Measurements from ENCODE around the gene PDE6G.
"Not testable (repeated sequence)": the region's sequence is repeated elsewhere in the genome, so short reads cannot be mapped to it uniquely, and the experiment has no call there.

PDE6G gene

DNA sequence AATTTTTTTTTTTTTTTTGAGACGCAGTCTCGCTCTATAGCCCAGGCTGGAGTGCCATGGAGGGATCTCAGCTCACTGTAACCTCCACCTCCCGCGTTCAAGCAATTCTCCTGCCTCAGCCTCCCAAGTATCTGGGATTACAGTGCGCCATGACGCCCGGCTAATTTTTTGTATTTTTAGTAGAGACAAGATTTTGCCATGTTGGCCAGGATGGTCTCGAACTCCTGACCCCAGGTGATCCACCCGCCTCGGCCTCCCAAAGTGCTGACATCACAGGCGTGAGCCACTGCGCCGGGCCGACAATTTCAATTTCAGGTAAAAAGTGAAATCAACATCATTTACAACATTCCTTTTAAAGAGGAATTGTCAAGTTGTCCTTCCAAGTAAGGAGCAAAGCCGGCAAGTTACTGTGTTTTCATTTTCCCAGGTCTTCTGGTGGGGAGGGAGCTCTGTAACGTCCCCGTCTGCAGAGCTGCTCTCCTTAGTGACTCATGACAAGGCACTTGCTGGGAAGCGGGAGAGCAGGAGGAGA is 20.3 kb downstream of the PDE6G start:
- DNase-seq = no peak

DNA sequence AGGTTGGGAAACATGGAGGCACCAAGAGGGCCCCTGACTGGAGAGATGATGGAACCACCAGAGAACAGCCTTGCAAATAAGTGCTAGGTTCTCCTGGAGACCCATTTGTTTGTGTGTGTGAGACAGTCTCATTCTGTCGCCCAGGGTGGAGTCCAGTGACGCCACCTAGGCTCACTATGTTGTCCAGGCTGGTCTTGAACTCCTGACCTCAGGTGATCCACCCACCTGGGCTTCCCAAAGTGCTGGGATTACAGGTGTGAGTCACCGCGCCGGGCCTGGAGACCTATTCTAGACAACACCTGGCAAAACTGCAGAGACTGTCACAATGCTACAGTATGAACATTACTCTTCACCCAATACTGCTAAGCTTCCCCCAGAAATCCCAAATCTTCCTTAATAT is 20.9 kb downstream of the PDE6G start:
- DNase-seq = no peak

DNA sequence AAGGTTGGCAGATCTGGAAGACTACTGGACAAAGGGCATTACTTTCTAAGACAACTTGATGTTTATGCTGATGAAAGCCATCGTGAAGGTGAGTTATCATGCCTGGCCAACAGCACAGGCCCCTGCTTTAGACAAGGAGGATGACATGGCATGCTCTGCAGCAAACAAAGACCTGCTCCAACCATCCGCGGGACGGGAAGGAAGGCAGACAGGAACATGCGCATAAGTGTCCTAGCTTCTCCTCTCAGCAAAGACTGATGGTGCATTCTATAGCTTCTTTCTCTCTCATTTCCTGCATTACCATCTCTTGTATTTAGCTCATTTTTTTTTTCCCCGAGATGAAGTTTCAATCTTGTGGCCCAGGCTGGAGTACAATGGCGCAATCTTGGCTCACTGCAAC is 24.9 kb downstream of the PDE6G start:
- no peak for DNase-seq

DNA sequence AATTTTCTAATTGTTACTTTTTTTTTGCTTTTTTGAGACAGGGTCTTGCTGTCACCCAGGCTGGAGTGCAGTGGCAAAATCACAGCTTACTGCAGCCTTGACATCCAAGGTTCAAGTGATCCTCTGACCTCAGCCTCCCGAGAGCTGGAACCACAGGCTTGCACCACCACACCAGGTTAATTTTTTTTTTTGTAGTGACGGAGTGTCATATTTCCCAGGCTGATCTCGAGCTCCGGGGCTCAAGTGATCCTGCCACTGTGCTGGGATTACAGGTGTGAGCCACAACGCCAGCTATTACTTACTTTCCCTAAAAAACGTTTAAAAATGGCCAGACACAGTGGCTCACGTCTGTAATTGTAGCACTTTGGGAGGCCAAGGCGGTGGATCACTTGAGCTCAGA is 26.1 kb downstream of the PDE6G start:
- no peak for DNase-seq

DNA sequence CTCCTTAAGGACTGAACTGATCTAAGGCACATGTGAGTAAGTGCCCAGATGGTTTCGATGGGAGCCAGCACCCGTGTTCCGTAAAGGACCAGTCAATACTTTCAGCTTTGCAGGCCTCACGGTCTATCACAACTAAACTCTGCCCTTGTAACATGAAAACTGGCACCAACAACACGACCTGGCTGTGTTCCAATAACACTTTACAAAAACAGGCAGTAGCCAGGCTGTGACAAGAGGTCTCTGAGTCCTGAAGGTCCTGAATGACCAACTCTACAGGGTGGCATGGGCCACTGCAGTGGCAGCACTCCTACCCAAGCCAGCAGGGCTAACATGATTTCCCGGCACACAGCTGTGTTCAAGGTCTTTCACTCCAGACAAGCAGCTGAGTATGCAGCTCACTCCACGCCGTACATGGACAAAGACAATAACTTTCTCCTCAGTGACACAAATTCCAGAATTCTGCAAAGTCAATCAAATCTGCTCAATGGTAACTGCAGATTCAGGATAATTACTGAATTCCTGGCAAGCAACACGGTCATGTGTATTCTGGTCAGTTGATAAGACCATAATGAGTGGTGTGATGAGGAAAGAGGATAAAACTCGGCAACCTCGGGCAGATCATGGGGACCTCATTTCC is 34.7 kb downstream of the PDE6G start:
- peak in 2 of 56 donors; percentile 17 to 38 for DNase-seq

DNA sequence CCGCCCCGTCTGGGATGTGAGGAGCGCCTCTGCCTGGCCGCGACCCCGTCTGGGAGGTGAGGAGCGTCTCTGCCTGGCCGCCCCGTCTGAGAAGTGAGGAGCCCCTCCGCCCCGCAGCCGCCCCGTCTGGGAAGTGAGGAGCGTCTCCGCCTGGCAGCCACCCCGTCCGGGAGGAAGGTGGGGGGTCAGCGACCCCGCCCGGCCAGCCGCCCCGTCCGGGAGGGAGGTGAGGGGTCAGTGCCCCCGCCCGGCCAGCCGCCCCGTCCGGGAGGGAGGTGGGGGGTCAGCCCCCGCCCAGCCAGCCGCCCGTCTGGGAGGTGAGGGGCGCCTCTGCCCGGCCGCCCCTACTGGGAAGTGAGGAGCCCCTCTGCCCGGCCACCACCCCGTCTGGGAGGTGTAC is 38.0 kb downstream of the PDE6G start:
- not testable (repeated sequence) for DNase-seq

DNA sequence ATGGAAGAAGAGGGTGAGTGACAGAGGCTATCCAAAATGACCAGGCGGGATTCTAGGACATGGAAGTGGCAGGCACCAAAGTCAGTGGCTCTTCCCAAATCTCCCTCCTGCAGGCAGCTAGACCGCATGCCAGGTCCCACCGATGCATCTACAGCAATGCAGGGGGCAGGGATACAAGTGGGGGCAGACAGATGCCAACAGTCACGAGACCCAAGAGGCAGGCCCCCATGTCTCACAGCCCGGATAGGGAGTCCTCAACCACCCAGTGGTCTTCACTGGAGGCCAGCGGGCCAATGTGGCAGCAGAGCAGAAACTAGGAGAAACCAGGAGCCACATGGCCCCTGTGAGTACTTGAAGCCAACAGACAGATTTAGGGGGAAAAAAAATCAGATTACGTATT is 39.5 kb downstream of the PDE6G start:
- no peak for DNase-seq

DNA sequence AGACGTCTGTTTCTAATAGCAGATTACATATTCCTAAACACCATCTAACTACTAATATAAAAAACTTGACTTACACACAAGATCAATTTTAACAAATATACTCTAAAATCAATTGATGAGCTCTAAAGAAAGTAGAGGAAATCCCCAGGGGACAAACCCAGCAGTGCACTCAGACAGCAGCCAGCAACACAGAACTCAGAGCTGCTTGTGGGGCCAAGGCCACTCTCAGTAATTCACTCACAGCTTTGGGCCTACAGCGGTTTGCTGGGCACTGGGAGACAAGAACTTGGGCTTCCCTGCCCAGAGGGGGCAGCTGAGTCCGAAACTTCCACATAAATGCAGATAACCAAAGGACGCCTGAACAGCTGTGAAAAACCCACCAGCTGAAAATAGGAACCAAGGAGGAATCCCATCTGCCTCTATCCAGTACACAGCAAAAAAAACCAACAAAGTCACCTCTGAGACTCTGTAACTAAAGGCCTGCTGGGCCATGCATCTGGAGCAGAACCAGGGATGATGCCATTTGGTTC is 40.9 kb downstream of the PDE6G start:
- no peak for DNase-seq

DNA sequence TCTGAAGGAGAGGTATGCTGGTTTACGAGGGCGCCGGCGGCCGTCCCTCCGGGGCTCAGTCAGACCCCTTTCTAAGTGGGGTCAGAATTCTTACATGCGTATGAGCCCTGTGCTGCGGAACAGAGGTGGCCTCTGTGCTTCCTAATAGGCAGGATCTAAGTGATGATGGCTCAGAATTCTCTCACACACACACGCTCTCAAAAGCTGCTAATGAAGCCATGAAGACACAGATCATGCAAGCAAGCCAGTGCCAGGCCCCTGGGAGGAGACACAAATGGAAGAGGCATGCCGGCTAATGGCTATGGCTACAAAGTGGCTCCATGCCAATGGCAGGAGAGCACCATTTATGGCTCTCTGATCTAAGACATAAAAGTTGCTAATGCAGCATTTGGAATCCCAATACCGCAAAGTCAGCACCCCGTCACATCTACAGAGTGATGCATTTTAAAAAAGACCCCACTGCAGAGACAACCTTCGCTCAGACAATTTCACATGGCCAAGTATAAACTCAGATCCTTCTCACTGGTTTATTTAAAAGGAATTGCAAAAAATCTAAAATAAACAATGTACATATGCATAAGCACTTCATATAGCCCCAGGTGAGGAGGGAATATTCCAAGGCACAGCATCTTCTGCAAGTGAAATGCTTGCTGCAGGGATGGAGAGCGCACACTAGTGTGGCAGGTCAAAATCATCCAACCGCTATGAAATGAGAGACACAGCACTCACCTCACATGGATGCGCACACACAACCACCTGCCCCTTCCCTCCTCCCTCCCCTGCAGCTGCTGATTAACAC is 44.0 kb downstream of the PDE6G start:
- no peak for DNase-seq

DNA sequence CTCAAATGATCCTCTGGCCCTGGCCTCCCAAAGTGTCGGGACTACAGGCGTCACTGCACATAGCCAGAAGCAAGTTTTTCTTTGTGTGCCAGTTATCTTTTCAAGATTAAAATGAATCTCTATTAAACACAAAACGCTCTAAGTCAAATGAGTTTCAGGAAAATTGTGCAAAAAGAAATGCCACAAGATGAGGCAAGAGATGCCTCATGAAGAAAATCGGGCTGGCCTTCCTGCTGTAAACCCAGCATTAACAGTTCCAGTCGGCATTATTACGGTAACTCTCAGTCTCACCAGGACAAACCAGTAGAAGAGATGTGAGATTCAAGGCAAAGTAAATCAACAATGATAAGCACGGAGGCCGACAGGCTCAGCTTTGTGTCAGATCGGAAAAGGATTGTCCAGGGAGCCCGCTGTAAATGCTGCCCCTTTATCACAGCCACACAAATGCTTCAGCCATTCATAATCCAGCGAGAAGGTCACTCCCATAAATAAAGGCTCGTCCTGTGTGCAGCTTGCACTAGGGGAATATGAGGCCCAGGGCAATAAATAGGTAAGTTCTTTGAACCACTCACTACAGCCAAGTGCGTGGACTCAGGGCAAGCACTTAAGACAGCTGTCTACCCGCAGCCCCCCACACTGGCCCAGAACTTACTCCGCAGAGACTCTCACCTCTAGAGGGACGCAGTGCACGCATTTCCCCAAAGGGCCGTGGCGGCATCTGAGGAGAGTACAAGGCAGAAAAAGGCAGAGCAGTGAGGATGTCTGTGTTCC is 46.6 kb downstream of the PDE6G start:
- DNase-seq = no peak

DNA sequence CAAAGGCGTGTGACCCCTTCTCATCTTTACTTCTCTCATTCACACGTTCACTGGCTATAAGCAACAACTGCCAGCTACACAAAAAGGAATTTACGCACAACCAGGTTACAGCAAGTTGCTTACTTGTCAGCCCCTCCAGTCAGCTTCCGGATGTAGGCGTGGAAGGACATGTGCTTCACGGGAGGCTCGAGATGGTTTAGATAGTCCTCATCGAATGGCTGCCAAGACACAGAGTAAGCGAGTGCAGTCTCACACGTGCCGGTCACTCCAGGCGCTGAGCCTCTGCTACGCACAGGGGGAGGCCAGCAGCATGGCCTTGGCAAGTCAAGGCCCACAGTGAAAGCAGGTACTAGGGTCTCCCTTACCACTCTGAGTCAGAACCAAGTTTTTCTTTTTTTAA is 47.7 kb downstream of the PDE6G start:
- DNase-seq = no peak

DNA sequence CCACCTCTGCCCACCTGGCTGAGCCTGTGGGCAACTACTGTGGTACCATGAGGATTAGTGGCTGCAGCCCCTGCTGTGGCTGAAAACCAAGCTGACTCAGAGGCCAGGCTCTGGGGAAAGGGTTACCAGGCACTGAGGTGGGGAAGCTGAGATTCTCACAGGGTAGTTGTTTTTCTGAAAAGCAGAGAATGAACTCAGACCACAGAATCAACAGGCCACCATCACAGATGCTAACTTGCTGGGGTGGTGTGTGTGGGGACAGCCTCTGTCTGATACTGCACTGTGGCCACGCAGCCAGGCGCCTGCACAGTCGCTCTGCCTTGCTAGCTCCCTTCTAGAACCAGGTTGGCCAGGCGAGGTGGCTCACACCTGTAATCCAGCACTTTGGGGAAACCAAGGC is 48.3 kb downstream of the PDE6G start:
- DNase-seq = no peak

DNA sequence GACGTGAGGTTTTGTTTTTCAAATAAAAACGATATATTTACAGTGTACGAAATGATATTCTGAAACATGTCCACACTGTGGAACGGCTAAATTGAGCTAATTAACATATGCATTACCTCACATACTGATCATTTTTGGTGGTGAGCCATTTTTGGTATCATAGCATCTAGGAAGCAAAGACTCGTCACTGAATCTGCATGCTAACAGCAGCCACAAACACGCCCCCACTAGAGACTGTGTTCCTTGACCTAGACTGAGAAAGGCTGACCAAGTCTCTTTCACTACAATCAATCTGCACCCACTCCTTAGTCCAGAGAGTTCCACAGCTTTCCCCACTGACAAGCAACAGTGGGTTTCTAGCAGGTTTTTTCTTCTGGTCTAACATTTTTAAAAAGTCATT is 48.9 kb downstream of the PDE6G start:
- DNase-seq = no peak

DNA sequence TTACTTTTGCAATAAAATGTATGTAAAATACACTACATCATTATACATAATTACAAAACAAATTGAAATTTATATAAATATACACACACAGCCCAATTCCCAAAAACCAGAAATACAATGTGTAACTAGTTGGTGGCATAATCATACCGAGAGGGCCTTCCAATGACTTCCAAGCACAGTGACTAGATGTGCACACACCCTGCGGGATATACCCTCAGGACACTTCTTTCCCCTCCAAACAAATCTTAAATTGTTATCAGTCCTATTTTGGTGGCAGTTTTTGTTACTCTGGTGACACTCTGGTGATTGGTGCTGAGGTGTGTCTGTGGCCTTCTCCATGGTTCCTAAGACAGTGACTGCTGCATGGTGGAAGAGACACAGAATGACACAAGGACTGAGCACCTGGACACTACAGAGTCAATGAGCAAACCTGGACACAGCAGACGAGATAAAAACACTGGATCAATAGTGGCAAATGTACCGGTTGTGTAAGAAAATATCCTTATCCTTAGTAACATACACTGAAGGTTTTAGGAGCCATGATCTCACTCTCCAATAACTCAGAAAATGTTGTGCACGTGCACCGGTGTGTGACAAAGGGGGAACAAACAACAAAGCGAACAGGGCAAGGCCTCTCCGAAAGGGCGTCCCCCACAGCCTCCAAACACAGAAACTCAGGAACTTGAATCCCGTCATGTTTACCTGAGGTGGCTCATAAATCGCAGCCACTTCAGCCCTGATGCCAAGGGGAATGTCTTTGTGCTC is 52.3 kb downstream of the PDE6G start:
- DNase-seq = no peak

DNA sequence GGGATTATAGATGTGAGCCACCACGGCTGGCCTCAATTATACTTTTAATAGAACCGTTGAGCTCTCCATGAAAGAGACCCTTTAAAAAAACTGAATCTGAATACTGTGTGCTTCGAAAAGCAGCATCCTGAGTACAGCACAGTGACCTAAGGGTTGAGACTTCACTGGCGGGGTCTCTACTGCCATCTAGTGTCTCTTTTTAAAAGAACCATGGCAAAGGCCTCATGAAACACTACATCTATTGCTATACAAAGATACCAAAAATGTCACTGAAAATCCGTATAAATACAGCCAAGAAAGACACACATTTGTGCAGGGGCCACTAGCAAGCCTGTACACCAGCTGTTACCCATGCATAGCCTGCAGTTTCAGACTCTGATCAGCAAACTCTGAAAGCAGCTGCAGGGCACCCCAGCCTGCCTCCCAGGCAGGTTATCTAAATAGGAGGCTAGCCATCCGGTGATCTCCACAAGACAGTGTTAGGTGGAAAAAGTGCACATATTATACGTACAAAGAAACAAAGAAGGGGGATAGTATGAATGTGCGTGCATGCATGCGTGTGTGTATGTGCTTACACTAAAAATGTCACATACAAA is 54.7 kb downstream of the PDE6G start:
- DNase-seq = peak in 6 of 56 donors; percentile 1 to 43 (median 19)
